Right lobe of liver (tissue), 6 donors: ENCODE results near the gene ST6GALNAC1. TPM values are rescaled to one million over a fixed set of nuclear protein-coding genes. Genes with fewer than 3 reads are reported as not detected.

Experiments
- ATAC-seq, 4 donors: fragments of 200-7000 bp; cut with Tn5 transposase; one replicate each; pipeline ENCODE4 v1.9.1; 2020; ENCODE audit warnings: mild to moderate bottlenecking in 4 of 4, moderate library complexity in 4 of 4
- DNase-seq, 3 donors: peaks; one replicate each; pipeline ENCODE4 v3.0.0-alpha.2; 2020
- H3K27ac ChIP-seq, 3 donors: fragments of 200-600 bp; one replicate each; pipeline ENCODE4 v1.8.0; 2022
- H3K27me3 ChIP-seq, 2 donors: fragments of 200-600 bp; one replicate each; pipeline ENCODE4 v1.8.0; 2022
- H3K36me3 ChIP-seq, 4 donors: fragments of 200-600 bp; sonication (generic) in 1 of 4; one replicate each; pipeline versions ENCODE4 v1.5.1 to v1.8.0; 2017 to 2022; ENCODE audit warnings: control low read depth in 1 of 4
- H3K4me1 ChIP-seq, 4 donors: fragments of 200-600 bp; sonication (generic) in 1 of 4; one replicate each; pipeline versions ENCODE4 v1.5.1 to v1.8.0; 2017 to 2022; ENCODE audit warnings: control low read depth in 1 of 4
- H3K4me3 ChIP-seq, 3 donors: fragments of 200-600 bp; one replicate each; pipeline ENCODE4 v1.8.0; 2022
- H3K9me3 ChIP-seq, 4 donors: fragments of 200-600 bp; sonication (generic) in 1 of 4; one replicate each; pipeline versions ENCODE4 v1.5.1 to v1.8.0; 2017 to 2022; ENCODE audit warnings: control low read depth in 1 of 4
- CTCF ChIP-seq, 4 donors: fragments of 200-600 bp in 3 of 4; fragments of 450-650 bp in 1 of 4; IDR thresholded peaks; one replicate each; pipeline versions ENCODE4 v1.5.1 to v1.8.0; 2016 to 2022; ENCODE audit warnings: antibody characterized with exemption in 4 of 4, mild to moderate bottlenecking in 2 of 4
- POLR2A ChIP-seq: fragments of 450-650 bp; IDR thresholded peaks from one replicate; pipeline ENCODE4 v1.6.1; 2017; ENCODE audit warnings: antibody characterized with exemption, mild to moderate bottlenecking
- WGBS: methylation state at CpG from one replicate; pipeline ENCODE4 v1.1.6; 2018; ENCODE audit warnings: low coverage, low lambda C conversion rate; ENCODE audit not compliant: insufficient coverage; ENCODE audit errors: missing lambda C conversion rate; 5-methylcytosine and 5-hydroxymethylcytosine counted together
- intact Hi-C, 2 donors: fragments of 100-400 bp; cut with DNase I; formaldehyde crosslinking; loops; one replicate each; pipeline versions ENCODE4 v1.11.2 to v1.14.1; 2022
- total RNA-seq, 6 experiments: library from RNA; depleted of rRNA in 2 of 6; stranded (reverse); fragments of >200 nt in 2 of 6; fragmentation: NEBNext Ultra II Directional in 3 of 6; extraction: Animal tissue kit (Norgen Biotek cat#: 25700) in 3 of 6; gene quantifications; one replicate each; pipeline versions ENCODE4 v1.1.0 to v1.2.4, GENCODE V29; 2016 to 2023
- donor health status: DM: no; HTN: yes; CAD: no.
- donor health status: DM: no; HTN: no; CAD: no.
- donor health status: DM: no; HTN: no; CAD: no.
- donor health status: DM: no; HTN: yes; CAD: no.
- donor health status: DM: no; HTN: yes; CAD: no.

Gene ST6GALNAC1
- total RNA-seq, 6 experiments from 2014 or later = 0.42 to 1.4 (median 0.62) TPM; not detected in 3

- Histone ChIP-seq H3K36me3 (no peaks in the 10 kb centered on the region), H3K4me1 (peaks cover 0 to 11% (median 2%) of the 10 kb centered on the region in 4 donors), H3K4me3 (peak overlapping the region in 2 of 3 donors; percentile 38 to 74), H3K9me3 (no peaks in the 10 kb centered on the region), H3K27ac (peak overlapping the region in 2 of 3 donors; percentile 82 to 89), H3K27me3 (no peaks in the 10 kb centered on the region)
- TF ChIP-seq CTCF (IDR thresholded peaks at IDR 0.05) (no peak), POLR2A (no peak)
- intact Hi-C loops = no loop called here
- no peak for DNase-seq
- WGBS = 91% methylated on average over 3 of the region's 3 CpGs
- no peak for ATAC-seq
Observed at GRCh38 chr17:76672892-76673291, 29.3 kb upstream of the ST6GALNAC1 start.

- intact Hi-C loops = no loop called here
- peak; percentile 8 to 43 (median 20) for ATAC-seq
Observed at GRCh38 chr17:76672270-76672851, 28.8 kb upstream of the ST6GALNAC1 start.

GRCh38 chr17:76671912-76672262 is 28.3 kb upstream of the ST6GALNAC1 start:
- no peaks in the 10 kb centered on the region for H3K9me3 ChIP-seq

More at GRCh38 chr17:76672270-76672851, 28.8 kb upstream of the ST6GALNAC1 start:
- DNase-seq = no peak
- H3K9me3 ChIP-seq = no peaks in the 10 kb centered on the region
- peaks cover 0 to 11% (median 2%) of the 10 kb centered on the region in 4 donors for H3K4me1 ChIP-seq
- no peak for TF ChIP-seq POLR2A
- no peak for TF ChIP-seq CTCF (IDR thresholded peaks at IDR 0.05)
- peak overlapping the region; percentile 80 to 89 (median 82) for H3K27ac ChIP-seq
- H3K4me3 ChIP-seq = peak overlapping the region; percentile 38 to 74 (median 73)
- H3K27me3 ChIP-seq = no peaks in the 10 kb centered on the region
- no peaks in the 10 kb centered on the region for H3K36me3 ChIP-seq
- 21% methylated on average over 12 of the region's 13 CpGs for WGBS

GRCh38 chr17:76671123-76671911 is 27.8 kb upstream of the ST6GALNAC1 start:
- H3K36me3 ChIP-seq = no peaks in the 10 kb centered on the region
- DNase-seq = peak; percentile 99 to 100 (median 100)
- TF ChIP-seq POLR2A (no peak), CTCF (IDR thresholded peaks at IDR 0.05) (no peak)
- peaks cover 0 to 11% (median 2%) of the 10 kb centered on the region in 4 donors for H3K4me1 ChIP-seq
- H3K9me3 ChIP-seq = no peaks in the 10 kb centered on the region
- peak overlapping the region; percentile 38 to 74 (median 73) for H3K4me3 ChIP-seq
- intact Hi-C loops = no loop called here
- H3K27ac ChIP-seq = peak overlapping the region; percentile 68 to 89 (median 80)
- no peaks in the 10 kb centered on the region for H3K27me3 ChIP-seq
- WGBS = 28% methylated on average over 11 of the region's 32 CpGs
- ATAC-seq = peak; percentile 97 to 99 (median 98)

More at GRCh38 chr17:76671912-76672262, 28.3 kb upstream of the ST6GALNAC1 start:
- ATAC-seq (peak in 2 of 4 donors; percentile 1 to 15), DNase-seq (no peak)
- peaks cover 0 to 11% (median 2%) of the 10 kb centered on the region in 4 donors for H3K4me1 ChIP-seq
- no peak for TF ChIP-seq CTCF (IDR thresholded peaks at IDR 0.05)
- peak; percentile 96 for TF ChIP-seq POLR2A
- peak overlapping the region; percentile 80 to 89 (median 82) for H3K27ac ChIP-seq
- H3K4me3 ChIP-seq = peak overlapping the region; percentile 38 to 74 (median 73)
- H3K27me3 ChIP-seq = no peaks in the 10 kb centered on the region
- intact Hi-C loops = no loop called here
- WGBS = under 1% methylated on average over 19 of the region's 19 CpGs
- no peaks in the 10 kb centered on the region for H3K36me3 ChIP-seq
